Caco-2 (cell line): Measurements from ENCODE around the gene NR2C2. TPM values are rescaled to one million over a fixed set of nuclear protein-coding genes. Genes with fewer than 3 reads are reported as not detected.

Experiments
- BruUV-seq: library from RNA; stranded (reverse); fragments of 400-500 nt; replicated peaks from 2 replicates; lab custom pipeline; 2021; lab: Mats Ljungman, UMichigan
- CTCF ChIA-PET: fragments of 300-600 bp; sonication (Branson Sonifier 250); formaldehyde crosslinking; loops from one replicate; lab custom pipeline; 2022; ENCODE audit warnings: antibody characterized with exemption; lab: Charles Lee
- POLR2A ChIA-PET: fragments of 300-600 bp; sonication (Branson Sonifier 250); formaldehyde crosslinking; loops from one replicate; lab custom pipeline; 2022; ENCODE audit warnings: antibody characterized with exemption; lab: Charles Lee
- DNase-seq, 2 experiments: peaks; one replicate each; pipeline versions ENCODE4 v3.0.0 to v3.0.0-alpha.2; 2020 to 2022
- H3K27me3 ChIP-seq: replicated peaks from 2 replicates; pipeline ENCODE4 v1.6.0; 2011; ENCODE audit warnings: low read length; ENCODE audit not compliant: control insufficient read depth, insufficient read depth
- H3K36me3 ChIP-seq: 2 replicates; pipeline ENCODE4 v1.5.1; 2011; ENCODE audit warnings: low read length; ENCODE audit not compliant: control insufficient read depth, insufficient read depth
- H3K4me1 ChIP-seq: fragments of 250-450 bp; sonication (Bioruptor Pico); 2 replicates; pipeline ENCODE4 v1.5.1; 2020; ENCODE audit warnings: mild to moderate bottlenecking
- H3K4me3 ChIP-seq: 2 replicates; pipeline ENCODE4 v1.5.1; 2011; ENCODE audit warnings: low read depth, mild to moderate bottlenecking, control low read depth, low read length
- H3K9me3 ChIP-seq: fragments of 250-450 bp; sonication (Bioruptor Pico); 2 replicates; pipeline ENCODE4 v1.5.1; 2020; ENCODE audit warnings: mild to moderate bottlenecking, moderate library complexity
- H3K27ac Mint-ChIP-seq: one replicate; pipeline ENCODE4 v1.8.0; 2022; ENCODE audit warnings: mixed read lengths; ENCODE audit not compliant: unreplicated experiment
- H3K27me3 Mint-ChIP-seq: one replicate; pipeline ENCODE4 v1.8.0; 2022; ENCODE audit warnings: mixed read lengths; ENCODE audit not compliant: insufficient read depth, unreplicated experiment
- H3K36me3 Mint-ChIP-seq: one replicate; pipeline ENCODE4 v1.8.0; 2022; ENCODE audit warnings: mild to moderate bottlenecking, mixed read lengths; ENCODE audit not compliant: insufficient read depth, unreplicated experiment
- H3K4me1 Mint-ChIP-seq: one replicate; pipeline ENCODE4 v1.8.0; 2022; ENCODE audit warnings: low read depth, mixed read lengths; ENCODE audit not compliant: unreplicated experiment
- H3K4me3 Mint-ChIP-seq: one replicate; pipeline ENCODE4 v1.8.0; 2022; ENCODE audit warnings: mild to moderate bottlenecking, moderate library complexity, mixed read lengths; ENCODE audit not compliant: unreplicated experiment
- H3K9me3 Mint-ChIP-seq: one replicate; pipeline ENCODE4 v1.8.0; 2022; ENCODE audit warnings: mixed read lengths; ENCODE audit not compliant: unreplicated experiment
- CTCF ChIP-seq, 2 experiments: fragments of 200-600 bp in 1 of 2; IDR thresholded peaks; 1 replicate in 1 of 2; 2 replicates in 1 of 2; pipeline versions ENCODE4 v1.5.1 to v1.8.0; 2011 to 2022; ENCODE audit warnings: antibody characterized with exemption in 1 of 2, control low read depth in 1 of 2, inconsistent platforms in 1 of 2, low read depth in 1 of 2, low read length in 1 of 2, mild to moderate bottlenecking in 1 of 2, moderate library complexity in 1 of 2; ENCODE audit not compliant: insufficient read depth in 1 of 2, severe bottlenecking in 1 of 2, unreplicated experiment in 1 of 2
- intact Hi-C: fragments of 100-400 bp; cut with micrococcal nuclease; formaldehyde crosslinking; loops from one replicate; pipeline ENCODE4 v1.10.0; 2022; ENCODE audit not compliant: unreplicated experiment
- total RNA-seq: library from RNA; stranded (reverse); gene quantifications from 2 replicates; pipeline ENCODE4 v1.2.3, GENCODE V29; 2022

NR2C2 gene
- total RNA-seq, 1 experiment from 2014 or later: 37.0 TPM

GRCh38 chr3:15069441-15069840 is 122.1 kb downstream of the NR2C2 start:
- Histone ChIP-seq H3K4me3 (no peak overlapping the region), H3K4me1 (peaks cover 4% of the 10 kb centered on the region; the same call in 1 of the 2 replicates), H3K27me3 (no peaks in the 10 kb centered on the region), H3K9me3 (no peaks in the 10 kb centered on the region), H3K36me3 (no peaks in the 10 kb centered on the region)
- Mint-ChIP-seq H3K4me1 (no peaks in the 10 kb centered on the region), H3K36me3 (peaks cover 35% of the 10 kb centered on the region), H3K27ac (no peak overlapping the region), H3K27me3 (no peaks in the 10 kb centered on the region), H3K9me3 (no peaks in the 10 kb centered on the region), H3K4me3 (no peak overlapping the region)
- no TSS peak for BruUV-seq
- no peak for TF ChIP-seq CTCF (IDR thresholded peaks at IDR 0.05; ENCODE audit: insufficient read depth in 1 of 2, low read depth in 1 of 2, low read length in 1 of 2, severe bottlenecking in 1 of 2, unreplicated experiment in 1 of 2)
- POLR2A ChIA-PET: no interaction called here
- intact Hi-C loops: no loop called here
- DNase-seq: no peak
- CTCF ChIA-PET: no interaction called here

- ChIA-PET POLR2A (no interaction called here), CTCF (no interaction called here)
- H3K4me3 Mint-ChIP-seq: no peak overlapping the region
- Histone ChIP-seq H3K36me3 (no peaks in the 10 kb centered on the region; the same call in 1 of the 2 replicates), H3K9me3 (no peaks in the 10 kb centered on the region), H3K27me3 (no peaks in the 10 kb centered on the region), H3K4me3 (no peak overlapping the region), H3K4me1 (no peaks in the 10 kb centered on the region)
- H3K4me1 Mint-ChIP-seq: no peaks in the 10 kb centered on the region
- peaks cover 30% of the 10 kb centered on the region for H3K36me3 Mint-ChIP-seq
- intact Hi-C loops: no loop called here
- H3K9me3 Mint-ChIP-seq: no peaks in the 10 kb centered on the region
- H3K27me3 Mint-ChIP-seq: no peaks in the 10 kb centered on the region
- no TSS peak for BruUV-seq
- no peak for TF ChIP-seq CTCF (IDR thresholded peaks at IDR 0.05; ENCODE audit: insufficient read depth in 1 of 2, low read depth in 1 of 2, low read length in 1 of 2, severe bottlenecking in 1 of 2, unreplicated experiment in 1 of 2)
- no peak for DNase-seq
- no peak overlapping the region for H3K27ac Mint-ChIP-seq
These were observed 124.3 kb downstream of the NR2C2 start for GRCh38 chr3:15071699-15072098.

GRCh38 chr3:15074500-15074899 is 127.1 kb downstream of the NR2C2 start:
- H3K36me3 Mint-ChIP-seq: peaks cover 27% of the 10 kb centered on the region
- no peaks in the 10 kb centered on the region for H3K4me1 Mint-ChIP-seq
- ChIA-PET POLR2A (interaction anchor here (1.0 kb wide), 1 partner anchor 9 kb away, joined by 3 read pairs; the partner anchor contains the start of gene MRPS25), CTCF (no interaction called here)
- intact Hi-C loops: no loop called here
- no peaks in the 10 kb centered on the region for H3K9me3 Mint-ChIP-seq
- no peaks in the 10 kb centered on the region for H3K4me1 ChIP-seq
- H3K36me3 ChIP-seq: no peaks in the 10 kb centered on the region; the same call in none of the 2 replicates
- H3K4me3 Mint-ChIP-seq: no peak overlapping the region
- no peaks in the 10 kb centered on the region for H3K9me3 ChIP-seq
- no peak for TF ChIP-seq CTCF (IDR thresholded peaks at IDR 0.05; ENCODE audit: insufficient read depth in 1 of 2, low read depth in 1 of 2, low read length in 1 of 2, severe bottlenecking in 1 of 2, unreplicated experiment in 1 of 2)
- no peak overlapping the region for H3K27ac Mint-ChIP-seq
- BruUV-seq: no TSS peak
- no peaks in the 10 kb centered on the region for H3K27me3 Mint-ChIP-seq
- H3K4me3 ChIP-seq: no peak overlapping the region
- no peak for DNase-seq
- H3K27me3 ChIP-seq: no peaks in the 10 kb centered on the region
